GM18499 (cell line): ENCODE measurements around the gene PNMT.
A peak's percentile ranks its signal among the peaks of the same experiment; 100 is the strongest.

ENCODE experiments used
- ATAC-seq: cut with Tn5 transposase; IDR thresholded peaks from one replicate; pipeline ENCODE4 v1.9.1; 2021; ENCODE audit warnings: moderate number of reproducible peaks; ENCODE audit not compliant: insufficient read depth, unreplicated experiment

The PNMT gene, protein sequence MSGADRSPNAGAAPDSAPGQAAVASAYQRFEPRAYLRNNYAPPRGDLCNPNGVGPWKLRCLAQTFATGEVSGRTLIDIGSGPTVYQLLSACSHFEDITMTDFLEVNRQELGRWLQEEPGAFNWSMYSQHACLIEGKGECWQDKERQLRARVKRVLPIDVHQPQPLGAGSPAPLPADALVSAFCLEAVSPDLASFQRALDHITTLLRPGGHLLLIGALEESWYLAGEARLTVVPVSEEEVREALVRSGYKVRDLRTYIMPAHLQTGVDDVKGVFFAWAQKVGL

DNA sequence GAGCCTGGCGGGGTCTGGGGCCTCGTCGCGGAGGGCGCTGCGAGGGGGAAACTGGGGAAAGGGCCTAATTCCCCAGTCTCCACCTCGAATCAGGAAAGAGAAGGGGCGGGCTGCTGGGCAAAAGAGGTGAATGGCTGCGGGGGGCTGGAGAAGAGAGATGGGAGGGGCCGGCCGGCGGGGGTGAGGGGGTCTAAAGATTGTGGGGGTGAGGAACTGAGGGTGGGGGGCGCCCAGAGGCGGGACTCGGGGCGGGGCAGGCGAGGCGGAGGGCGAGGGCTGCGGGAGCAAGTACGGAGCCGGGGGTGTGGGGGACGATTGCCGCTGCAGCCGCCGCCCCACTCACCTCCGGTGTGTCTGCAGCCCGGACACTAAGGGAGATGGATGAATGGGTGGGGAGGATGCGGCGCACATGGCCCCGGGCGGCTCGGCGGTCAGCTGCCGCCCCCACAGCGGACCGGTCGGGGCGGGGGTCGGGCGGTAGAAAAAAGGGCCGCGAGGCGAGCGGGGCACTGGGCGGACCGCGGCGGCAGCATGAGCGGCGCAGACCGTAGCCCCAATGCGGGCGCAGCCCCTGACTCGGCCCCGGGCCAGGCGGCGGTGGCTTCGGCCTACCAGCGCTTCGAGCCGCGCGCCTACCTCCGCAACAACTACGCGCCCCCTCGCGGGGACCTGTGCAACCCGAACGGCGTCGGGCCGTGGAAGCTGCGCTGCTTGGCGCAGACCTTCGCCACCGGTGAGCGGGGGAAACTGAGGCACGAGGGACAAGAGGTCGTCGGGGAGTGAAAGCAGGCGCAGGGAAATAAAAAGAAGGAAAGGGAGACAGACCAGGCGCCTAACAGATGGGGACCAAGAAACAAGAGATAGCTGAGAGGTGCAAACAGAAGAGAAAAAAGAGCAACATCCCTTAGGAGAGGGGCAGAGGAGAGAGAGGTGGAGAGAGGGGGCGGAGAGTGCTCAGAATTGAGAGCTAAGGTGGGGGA lies at the start of gene PNMT:
Gene PNMT, plus strand, starts transcription at position 509 of the 980 bp plus-strand sequence. Its CDS starts 23 bp downstream, at position 532.
- no peak for ATAC-seq

DNA sequence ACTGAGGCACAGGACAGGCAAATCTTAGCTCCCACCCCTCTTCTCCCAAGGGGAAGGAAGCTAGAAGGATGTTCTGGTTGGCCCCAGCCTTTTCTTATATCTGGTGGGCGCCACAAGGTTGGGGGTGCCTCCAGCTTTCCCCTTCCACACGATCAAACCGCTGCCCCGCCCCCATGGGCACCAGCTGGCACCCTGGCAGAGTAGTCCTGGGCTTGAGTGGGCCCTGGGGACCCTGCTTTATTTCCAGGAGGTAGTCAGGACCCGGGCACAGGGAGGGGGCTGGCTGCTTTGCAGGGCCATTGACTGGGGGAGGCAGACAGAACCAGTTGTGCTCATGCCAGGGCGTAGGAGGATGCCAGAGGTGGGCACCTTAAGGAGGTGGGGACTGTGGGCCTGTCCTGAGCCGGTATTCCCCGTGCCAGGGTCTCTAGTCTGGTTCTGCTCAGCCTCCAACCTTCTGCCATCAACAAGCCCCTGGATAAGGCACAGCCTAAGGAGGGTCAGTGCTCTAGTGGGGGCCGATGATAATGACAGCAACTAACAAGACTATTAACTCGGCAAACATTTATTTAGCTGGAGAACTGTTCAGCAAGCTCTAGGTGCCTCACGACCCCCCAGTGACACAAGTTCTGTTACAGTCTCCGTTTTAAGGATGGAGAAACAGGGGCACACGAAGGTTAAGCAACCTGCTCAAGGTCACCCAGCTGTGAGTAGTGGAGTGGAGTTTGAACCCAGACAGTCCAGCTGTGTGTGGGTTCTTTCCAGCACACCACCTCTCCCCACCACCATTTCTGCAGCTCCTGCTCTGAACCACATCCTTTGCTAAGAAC lies 49.1 kb upstream of the PNMT start:
- ATAC-seq, result no peak

DNA sequence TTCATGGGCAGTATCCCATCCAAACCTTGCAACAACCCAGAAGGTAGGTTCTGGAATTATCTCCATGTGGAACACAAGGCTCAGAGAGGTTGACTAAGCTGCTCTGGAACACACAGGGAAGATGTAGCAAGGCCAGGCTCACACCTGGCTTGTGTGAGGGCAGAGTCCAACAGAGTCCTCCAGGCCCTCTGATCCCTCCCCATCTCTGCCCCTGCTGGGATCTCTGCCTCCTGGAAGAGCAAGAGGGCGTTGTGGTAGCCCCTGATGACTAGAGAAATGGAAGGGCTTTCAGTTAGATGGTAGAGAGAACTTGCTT lies 48.5 kb upstream of the PNMT start:
- no peak for ATAC-seq

DNA sequence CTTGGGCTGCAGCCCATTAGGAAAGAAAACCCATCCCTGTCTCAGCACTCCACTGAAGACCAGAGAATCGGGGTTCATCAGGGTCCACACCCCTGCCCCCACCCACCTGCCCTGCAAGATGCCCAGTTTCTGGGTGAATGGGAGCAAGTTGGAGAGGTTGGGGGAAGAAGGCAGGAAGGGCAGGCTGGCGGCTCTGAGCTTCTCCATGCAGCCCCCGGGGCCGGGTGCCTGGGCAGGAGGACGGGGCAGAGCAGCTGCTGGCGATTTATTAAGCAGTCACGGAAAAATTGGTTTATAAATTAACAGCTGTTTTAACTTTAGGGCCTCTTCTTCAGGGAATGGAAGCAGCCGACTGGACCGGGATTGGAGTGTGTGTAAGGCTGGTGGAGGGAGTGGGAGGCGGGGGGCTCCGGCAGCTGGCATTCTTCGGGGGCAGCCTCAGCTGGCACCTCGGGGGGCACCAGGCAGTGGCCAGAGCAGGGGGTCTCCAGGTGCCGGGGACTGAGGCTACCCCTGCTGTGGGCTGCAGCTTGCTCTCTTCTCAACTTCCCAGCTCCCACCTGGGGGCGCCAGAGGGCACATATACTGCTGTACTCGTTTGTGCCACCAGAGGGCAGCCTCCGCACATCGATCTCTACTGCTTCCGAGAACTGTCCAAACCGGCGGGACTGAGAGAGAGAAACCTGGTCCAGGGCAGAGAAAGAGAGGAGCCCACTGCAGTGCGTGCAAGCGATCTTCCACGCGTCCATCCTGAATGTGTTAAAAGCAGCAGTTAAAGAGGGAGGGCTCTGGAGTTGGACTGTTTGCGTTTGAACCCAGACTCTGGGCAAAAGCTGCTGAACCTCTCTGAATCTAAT lies 46.5 kb upstream of the PNMT start:
- ATAC-seq, result peak; percentile 78

DNA sequence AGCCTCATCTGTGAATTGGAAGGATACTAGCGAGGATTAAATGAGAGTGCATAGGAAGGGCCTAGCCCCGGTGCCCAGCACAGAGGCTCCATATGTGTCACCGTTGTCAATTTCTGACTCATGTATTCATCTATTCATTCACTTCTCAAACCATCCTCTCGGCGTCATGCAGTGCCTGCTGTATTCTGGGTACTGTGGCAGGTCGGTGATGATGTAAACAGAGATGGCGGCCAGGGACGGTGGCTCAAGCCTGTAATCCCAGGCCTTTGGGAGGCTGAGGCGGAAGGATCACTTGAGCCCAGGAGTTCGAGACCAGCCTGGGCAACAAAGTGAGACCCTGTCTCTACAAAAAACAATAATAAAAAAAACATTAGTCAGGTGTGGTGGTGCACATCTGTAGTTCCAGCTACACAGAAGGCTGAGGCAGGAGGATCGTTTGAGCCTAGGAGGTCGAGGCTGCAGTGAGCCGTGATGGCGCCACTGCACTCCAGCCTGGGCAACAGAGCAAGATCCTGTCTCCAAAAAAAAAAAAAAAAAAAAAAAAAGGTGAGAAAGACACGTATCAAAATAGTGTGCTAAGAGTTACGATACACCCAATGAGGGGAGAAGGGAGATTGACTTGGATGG lies 45.8 kb upstream of the PNMT start:
- ATAC-seq, result no peak

DNA sequence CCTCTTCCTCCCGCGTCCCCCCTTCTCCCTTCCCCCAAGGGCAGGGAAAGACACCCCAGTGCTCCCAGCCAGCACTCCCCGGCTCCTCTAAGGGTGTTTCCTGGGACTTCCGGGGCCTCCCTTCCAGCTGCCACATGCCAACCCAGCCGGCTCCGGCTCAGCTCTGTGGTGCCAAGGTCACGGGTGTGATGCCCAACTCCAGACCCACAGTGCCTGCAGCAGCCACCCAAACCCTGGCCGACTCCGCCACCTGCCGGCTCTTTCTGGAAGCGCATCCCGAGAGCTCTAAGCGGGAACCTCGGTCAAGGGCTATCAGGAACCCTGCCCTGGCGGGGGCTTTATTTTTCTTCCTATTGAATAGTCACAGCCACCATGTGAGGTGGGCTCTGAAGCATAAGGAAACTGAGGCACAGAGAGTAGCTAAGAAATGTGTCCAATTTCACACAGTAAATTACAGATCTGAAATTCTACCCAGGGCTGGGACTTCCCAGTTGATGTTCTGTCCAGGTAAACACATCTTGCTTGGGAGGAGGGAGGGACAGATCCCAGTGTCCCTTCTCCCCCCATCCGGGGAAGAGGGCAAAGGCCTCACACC lies 44.8 kb upstream of the PNMT start:
- ATAC-seq, result no peak

DNA sequence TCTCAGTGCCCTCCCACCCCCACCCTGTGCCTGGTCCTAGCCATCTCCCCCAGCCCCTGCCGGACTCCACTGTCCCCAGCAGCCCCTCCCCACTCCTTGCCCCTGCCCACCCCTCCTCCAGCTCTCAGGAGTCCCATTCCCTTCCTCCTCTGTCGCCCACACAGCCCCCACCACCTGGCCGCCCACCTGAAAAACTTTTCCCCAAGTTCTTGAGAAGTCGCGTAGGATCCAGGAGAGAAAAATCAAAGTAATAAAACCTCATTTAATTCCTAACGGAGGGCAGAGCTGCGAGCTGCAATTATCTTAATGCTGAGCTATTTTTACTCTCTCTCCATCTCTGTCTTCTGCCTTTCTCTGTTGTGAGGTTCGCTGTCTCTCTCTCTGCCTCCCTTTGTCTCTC lies 43.9 kb upstream of the PNMT start:
- no peak for ATAC-seq

DNA sequence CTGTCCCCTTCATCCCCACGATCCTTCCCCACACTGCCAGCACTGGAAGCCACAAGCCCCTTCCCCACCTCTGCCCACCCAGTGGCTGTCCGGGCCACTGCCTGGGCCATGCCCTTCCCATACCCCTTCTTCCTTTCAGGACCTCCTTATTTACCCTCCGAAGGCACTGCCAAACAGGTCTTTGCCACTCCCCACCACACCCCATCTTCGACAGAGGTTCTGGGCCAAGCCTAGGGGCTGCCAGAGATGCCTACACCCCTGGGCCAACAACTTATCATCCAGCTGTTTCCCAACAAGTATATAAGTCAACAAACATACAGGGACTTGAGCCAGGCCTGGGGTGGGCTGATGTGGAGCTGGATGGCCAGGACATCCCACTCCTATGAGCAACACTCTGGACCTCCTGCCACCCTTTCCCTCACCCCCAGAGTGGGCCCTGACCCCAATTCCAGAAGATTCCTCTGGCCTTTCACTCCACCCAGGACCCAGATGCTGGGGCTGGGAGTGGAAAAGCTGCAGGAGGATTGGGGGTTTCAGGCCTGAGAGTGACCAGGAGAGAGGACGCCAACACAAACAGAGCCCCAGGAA lies 43.0 kb upstream of the PNMT start:
- no peak for ATAC-seq

DNA sequence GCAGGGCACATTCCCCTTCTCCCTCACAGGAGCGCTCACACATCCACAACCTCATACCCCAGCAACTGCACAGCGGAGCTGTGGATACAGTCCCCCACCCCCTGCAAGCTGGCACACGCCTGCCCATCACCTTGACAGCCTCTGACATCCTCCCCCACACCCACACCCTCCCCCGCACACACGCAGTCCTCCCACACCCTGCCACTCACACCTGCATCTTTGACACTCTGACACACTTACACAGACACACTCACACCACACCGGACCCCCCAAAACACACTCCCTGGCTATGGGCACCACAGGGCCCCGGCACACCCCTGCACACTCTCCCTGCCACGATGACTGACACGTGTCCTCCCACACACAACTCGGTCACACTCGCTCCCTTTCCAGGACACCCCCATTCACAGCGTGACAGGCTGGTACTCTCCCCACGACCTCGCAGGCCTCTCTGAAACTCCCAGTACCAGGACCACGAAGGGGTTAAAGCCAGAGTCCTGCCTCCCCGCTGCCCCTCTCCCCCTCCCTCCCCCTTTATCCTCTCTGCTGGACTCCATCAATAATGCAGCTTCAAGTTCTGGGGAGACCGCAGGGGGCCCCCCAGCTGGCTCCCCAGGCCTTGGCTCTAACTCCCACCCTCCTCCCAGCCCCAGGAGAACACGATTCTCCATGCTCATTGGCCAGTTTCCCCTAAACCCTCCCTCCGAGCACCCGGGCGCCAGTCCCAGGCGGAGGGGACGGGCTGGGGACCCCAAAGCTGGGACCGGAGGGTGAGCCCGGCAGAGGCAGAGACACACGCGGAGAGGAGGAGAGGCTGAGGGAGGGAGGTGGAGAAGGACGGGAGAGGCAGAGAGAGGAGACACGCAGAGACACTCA lies 41.8 kb upstream of the PNMT start, which contains the start of gene PPP1R1B:
Gene PPP1R1B, plus strand, starts transcription at position 782 of the 876 bp plus-strand sequence. CDS start 441 bp downstream, outside the sequence.
- ATAC-seq, result no peak

DNA sequence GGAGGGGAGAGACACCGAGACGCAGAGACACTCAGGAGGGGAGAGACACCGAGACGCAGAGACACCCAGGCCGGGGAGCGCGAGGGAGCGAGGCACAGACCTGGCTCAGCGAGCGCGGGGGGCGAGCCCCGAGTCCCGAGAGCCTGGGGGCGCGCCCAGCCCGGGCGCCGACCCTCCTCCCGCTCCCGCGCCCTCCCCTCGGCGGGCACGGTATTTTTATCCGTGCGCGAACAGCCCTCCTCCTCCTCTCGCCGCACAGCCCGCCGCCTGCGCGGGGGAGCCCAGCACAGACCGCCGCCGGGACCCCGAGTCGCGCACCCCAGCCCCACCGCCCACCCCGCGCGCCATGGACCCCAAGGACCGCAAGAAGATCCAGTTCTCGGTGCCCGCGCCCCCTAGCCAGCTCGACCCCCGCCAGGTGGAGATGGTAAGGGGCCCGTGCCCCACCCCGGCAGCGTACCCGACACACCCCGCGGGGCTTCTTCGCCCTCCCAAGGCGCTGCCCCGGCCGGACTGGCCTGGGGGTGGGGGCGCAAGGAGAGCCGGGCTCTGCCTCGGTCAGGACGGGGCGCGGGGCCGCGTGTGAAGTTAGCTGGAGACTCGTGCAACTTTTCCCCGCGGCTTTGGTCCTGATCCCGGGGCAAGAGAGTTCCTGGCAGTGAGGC lies 41.1 kb upstream of the PNMT start:
- ATAC-seq, result no peak

DNA sequence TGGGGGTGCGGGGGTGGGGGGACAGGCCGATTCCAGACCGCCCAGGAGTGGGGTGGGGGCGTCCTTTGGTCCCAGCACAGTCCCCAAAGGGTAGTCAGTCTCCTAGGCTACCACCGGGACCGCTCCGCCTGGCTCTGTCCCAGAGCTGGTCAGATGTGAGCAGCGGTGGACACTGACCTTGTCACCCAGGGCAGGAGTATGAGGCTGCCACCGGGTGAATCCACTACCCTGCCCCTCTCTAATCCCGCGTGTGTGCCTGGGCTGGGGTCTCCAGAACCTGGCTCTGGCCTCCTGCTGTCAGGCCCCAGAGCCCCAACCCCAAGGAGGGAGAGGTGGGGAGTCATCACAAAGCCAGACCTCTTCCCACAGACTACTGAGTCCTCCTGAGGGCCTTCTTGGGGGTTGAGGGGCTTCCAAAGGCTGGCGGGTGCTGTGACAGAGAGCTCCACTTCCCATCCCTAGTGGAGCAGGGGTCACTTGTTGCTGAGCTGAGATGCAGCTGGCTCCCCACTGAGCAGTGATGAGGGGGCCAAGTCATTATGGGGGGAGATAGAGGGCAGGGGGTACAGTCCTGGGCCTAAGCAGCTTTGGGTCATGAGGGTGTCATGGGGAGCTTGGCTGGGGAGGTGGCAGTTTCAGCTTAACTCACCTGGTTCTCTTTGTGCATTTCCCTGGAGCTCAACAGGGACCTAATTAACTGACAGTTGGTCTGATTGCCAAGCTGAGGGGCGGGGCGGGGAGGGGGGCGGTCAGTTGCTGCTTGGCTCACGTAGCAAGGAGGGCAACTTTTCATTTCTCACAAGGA lies 40.3 kb upstream of the PNMT start:
- no peak for ATAC-seq

DNA sequence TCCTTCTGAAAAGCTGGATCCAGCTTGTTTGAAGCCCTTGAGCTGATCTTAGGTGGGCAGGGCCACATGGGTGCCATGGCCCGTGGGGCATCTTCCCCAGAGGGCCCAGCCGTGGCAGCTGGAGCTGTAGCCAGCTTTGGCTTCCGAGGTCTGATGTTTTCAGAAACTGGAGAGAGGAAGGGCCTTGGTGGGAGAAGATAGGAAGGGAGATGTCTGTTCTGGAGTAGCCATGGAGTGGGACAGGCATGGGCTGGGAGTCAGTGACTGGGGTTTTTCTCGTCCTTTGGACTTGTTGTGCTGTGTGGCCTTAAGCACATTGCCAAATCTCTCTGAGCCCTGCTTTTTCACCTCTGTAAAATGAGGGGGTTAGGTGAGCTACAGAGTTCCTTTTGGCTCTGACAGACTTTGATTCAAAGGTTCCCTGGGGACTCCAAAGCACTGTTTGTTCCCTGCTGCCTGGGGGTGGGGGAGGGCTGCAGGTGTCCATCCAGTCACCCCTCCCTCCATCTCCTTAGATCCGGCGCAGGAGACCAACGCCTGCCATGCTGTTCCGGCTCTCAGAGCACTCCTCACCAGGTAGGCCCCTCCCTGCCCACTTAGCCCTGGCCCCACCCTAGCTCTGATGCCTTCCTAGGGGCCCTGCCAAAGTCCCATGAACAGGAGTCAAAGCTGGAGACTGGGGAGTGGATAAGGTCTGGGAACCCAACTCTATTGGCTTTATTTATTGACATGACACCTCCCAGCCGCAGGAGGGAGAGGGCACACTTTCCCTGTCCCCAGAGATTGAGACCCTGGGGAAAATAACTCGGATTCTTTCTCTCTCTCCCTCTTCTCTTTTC lies 39.4 kb upstream of the PNMT start:
- ATAC-seq, result no peak

DNA sequence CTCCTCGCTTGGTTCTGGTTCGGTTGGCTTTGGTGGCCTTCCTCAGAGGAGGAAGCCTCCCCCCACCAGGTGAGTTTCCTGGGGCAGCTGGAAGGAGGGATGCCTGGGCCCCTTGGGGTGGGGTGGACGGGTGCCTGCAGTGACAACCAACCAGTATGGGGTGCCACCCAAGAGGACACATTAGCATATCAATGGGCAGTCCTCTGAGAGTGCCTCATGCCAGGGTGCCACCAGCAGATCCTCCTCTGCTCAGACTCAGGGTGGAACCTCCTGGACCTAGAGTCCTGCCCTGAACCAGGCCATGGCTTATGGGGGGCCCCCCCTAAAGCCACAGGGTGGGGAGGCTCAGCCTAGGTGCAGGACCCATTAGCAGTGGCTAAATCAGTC lies 38.8 kb upstream of the PNMT start:
- ATAC-seq, result no peak

DNA sequence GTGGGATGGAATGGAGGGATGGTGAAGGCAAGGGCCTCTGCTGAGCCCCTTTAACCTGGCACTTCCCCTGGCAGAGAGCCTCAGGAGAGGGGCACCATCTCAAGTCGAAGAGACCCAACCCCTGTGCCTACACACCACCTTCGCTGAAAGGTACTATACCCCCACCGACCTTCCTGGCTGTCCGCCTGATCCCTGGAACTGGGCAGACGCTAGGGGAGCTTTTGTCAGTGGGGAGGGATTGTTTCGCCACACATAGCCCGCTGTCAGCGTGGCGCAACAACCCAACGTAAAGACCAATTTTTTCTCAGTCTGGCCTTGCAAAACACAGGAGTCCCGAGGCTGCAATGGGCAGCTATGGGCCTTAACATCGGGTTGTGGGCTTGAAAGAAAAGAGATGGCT lies 38.4 kb upstream of the PNMT start:
- ATAC-seq, result no peak

DNA sequence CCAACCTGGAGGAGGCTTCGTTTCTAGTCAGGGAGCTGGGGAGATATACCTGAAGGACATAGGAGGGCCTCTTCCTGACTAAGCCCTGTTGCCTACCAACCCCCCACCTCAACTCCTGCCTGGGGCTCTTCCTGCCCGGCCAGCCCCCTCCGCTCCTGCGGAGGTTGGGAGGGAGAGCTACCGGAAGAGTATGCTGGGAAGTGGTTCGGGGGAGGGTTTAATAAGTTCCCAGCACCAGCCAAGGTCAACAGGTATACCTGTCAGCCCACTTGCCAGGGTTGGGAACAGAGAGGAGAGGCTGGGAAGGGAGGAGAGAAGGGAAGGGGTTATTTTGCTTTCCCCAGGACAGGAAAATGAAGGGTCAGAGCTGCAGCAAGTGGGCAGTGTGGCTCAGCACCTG lies 36.9 kb upstream of the PNMT start:
- ATAC-seq, result no peak
